Keratinocyte (primary cell): Measurements from ENCODE around the gene GLI3.

Experiments used
- EZH2 ChIP-seq: IDR thresholded peaks from one replicate; pipeline ENCODE4 v1.6.1; 2012; ENCODE audit warnings: inconsistent platforms, mild to moderate bottlenecking, low read length, moderate library complexity
- TF ChIP-seq, protein P1 (sequence below), 3 experiments: IDR thresholded peaks in 1 of 3; conservative IDR thresholded peaks in 1 of 3; optimal IDR thresholded peaks in 1 of 3; 2 replicates in 2 of 3; 3 replicates in 1 of 3; pipeline versions ENCODE3 to v1.5.1; 2011; ENCODE audit warnings: low read length in 3 of 3, mild to moderate bottlenecking in 3 of 3, moderate library complexity in 2 of 3, control low read depth in 1 of 3, inconsistent platforms in 1 of 3; ENCODE audit not compliant: insufficient read depth in 2 of 3; ENCODE audit errors: extremely low read depth in 1 of 3

DNA sequence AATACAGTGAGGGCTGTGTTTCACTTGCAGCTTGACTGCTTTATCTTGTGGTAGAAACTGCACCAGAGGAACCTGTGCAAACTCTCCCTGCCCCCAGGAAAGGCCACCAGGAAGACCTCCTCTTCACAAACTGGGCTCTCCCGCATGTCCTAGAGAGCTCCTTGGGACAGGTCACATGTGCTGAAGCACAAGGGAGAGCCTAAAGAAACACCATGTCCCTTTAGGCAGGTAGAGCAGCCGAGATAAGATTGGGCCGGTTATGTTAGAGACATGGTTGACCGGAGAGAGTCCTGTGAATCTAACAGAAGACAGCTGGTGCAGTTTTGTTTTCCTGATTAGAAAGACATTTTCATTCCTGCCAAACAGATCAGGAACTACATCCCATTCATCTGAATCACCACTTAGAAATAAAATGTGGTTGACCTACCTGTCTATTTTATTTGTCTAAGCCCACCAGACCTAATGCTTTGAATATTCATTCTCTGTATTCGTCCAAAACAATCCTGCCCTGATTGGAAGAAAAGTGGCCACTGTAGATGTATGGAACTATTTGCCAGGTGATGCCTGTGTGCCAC lies 224.1 kb downstream of the GLI3 start:
- TF ChIP-seq, protein P1, sequence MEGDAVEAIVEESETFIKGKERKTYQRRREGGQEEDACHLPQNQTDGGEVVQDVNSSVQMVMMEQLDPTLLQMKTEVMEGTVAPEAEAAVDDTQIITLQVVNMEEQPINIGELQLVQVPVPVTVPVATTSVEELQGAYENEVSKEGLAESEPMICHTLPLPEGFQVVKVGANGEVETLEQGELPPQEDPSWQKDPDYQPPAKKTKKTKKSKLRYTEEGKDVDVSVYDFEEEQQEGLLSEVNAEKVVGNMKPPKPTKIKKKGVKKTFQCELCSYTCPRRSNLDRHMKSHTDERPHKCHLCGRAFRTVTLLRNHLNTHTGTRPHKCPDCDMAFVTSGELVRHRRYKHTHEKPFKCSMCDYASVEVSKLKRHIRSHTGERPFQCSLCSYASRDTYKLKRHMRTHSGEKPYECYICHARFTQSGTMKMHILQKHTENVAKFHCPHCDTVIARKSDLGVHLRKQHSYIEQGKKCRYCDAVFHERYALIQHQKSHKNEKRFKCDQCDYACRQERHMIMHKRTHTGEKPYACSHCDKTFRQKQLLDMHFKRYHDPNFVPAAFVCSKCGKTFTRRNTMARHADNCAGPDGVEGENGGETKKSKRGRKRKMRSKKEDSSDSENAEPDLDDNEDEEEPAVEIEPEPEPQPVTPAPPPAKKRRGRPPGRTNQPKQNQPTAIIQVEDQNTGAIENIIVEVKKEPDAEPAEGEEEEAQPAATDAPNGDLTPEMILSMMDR (optimal IDR thresholded peaks at IDR 0.05 in 1 of 3, IDR thresholded peaks at IDR 0.05 in 1 of 3, conservative IDR thresholded peaks at IDR 0.05 in 1 of 3; ENCODE audit: extremely low read depth in 1 of 3, insufficient read depth in 2 of 3, low read length in 3 of 3): no peak
- TF ChIP-seq EZH2: no peak
